HepG2 (cell line): ENCODE results near the gene LRP10. TPM values are rescaled to one million over a fixed set of nuclear protein-coding genes. Genes with fewer than 3 reads are reported as not detected.
A peak's percentile ranks its signal among the peaks of the same experiment; 100 is the strongest.

Source experiments
- BCLAF1 ChIP-seq: fragments of 450-650 bp; IDR thresholded peaks from 2 replicates; pipeline ENCODE4 v1.6.1; 2017; ENCODE audit warnings: mild to moderate bottlenecking
- MAF1 ChIP-seq: sonication (generic); formaldehyde crosslinking; IDR thresholded peaks from 2 replicates; pipeline ENCODE4 v1.5.0; 2020; ENCODE audit warnings: missing genetic modification reagents, borderline replicate concordance
- NCOR1 ChIP-seq: fragments of 200-600 bp; sonication (generic); IDR thresholded peaks from 2 replicates; pipeline ENCODE4 v1.7.0; 2017; ENCODE audit warnings: antibody characterized with exemption, low read length, borderline replicate concordance
- REL ChIP-seq: sonication (generic); formaldehyde crosslinking; conservative IDR thresholded peaks from 2 replicates; pipeline ENCODE4 v1.8.0; 2022; ENCODE audit warnings: mild to moderate bottlenecking, missing genetic modification reagents, moderate library complexity
- SALL2 ChIP-seq: sonication (generic); formaldehyde crosslinking; IDR thresholded peaks from 2 replicates; pipeline ENCODE4 v1.8.1; 2023; ENCODE audit warnings: mild to moderate bottlenecking, missing genetic modification reagents, inconsistent platforms
- SATB2 ChIP-seq: sonication (generic); formaldehyde crosslinking; IDR thresholded peaks from 2 replicates; pipeline ENCODE4 v1.5.0; 2020; ENCODE audit warnings: missing genetic modification reagents
- SIX4 ChIP-seq: sonication (generic); formaldehyde crosslinking; IDR thresholded peaks from 2 replicates; pipeline ENCODE4 v1.4.0; 2020; ENCODE audit warnings: missing genetic modification reagents
- STAT5B ChIP-seq: sonication (generic); formaldehyde crosslinking; IDR thresholded peaks from 2 replicates; pipeline ENCODE4 v1.4.0; 2020; ENCODE audit warnings: missing genetic modification reagents
- ZBTB42 ChIP-seq: sonication (generic); formaldehyde crosslinking; IDR thresholded peaks from 2 replicates; pipeline ENCODE4 v1.5.0; 2020; ENCODE audit warnings: mild to moderate bottlenecking, missing genetic modification reagents
- ZBTB46 ChIP-seq: sonication (generic); formaldehyde crosslinking; IDR thresholded peaks from 2 replicates; pipeline ENCODE4 v1.4.0; 2020; ENCODE audit warnings: mild to moderate bottlenecking, missing genetic modification reagents, borderline replicate concordance
- ZNF160 ChIP-seq: sonication (generic); formaldehyde crosslinking; IDR thresholded peaks from 2 replicates; pipeline ENCODE4 v1.8.0; 2022; ENCODE audit warnings: mild to moderate bottlenecking, inconsistent platforms, missing genetic modification reagents
- ZNF318 ChIP-seq: sonication (generic); formaldehyde crosslinking; IDR thresholded peaks from 2 replicates; pipeline ENCODE4 v1.4.0; 2020; ENCODE audit warnings: mild to moderate bottlenecking, missing genetic modification reagents
- ZNF335 ChIP-seq: sonication (generic); formaldehyde crosslinking; IDR thresholded peaks from 2 replicates; pipeline ENCODE4 v1.4.0; 2020; ENCODE audit warnings: missing genetic modification reagents
- ZNF367 ChIP-seq: sonication (generic); formaldehyde crosslinking; IDR thresholded peaks from 2 replicates; pipeline ENCODE4 v1.4.0; 2020; ENCODE audit warnings: missing genetic modification reagents, borderline replicate concordance
- ZNF552 ChIP-seq: sonication (generic); formaldehyde crosslinking; IDR thresholded peaks from 2 replicates; pipeline ENCODE4 v1.9.0; 2022; ENCODE audit warnings: missing genetic modification reagents, mild to moderate bottlenecking, borderline replicate concordance
- polyA plus RNA-seq, 8 experiments: library from polyadenylated mRNA; depleted of rRNA in 3 of 8; stranded (reverse) in 7 of 8; unstranded in 1 of 8; fragments of >200 nt; fragmentation: Illumina TruSeq in 4 of 8; extraction: Trizol in 4 of 8; gene quantifications; 2 replicates each; pipeline versions ENCODE4 v1.2.1 to v1.2.3, GENCODE V29; 2011 to 2016; ENCODE audit warnings: low read depth in 4 of 8, missing spikeins in 1 of 8, mixed read lengths in 1 of 8; ENCODE audit not compliant: insufficient read depth in 1 of 8
- total RNA-seq, 5 experiments: library from RNA; depleted of rRNA; stranded (reverse); fragments of >200 nt; fragmentation: Illumina TruSeq; extraction: Trizol; gene quantifications; 2 replicates each; pipeline ENCODE4 v1.2.3, GENCODE V29; 2016; ENCODE audit warnings: low read depth in 1 of 5

Gene LRP10
- total and polyA plus RNA-seq, 2 of the 13 experiments (the other 11 are each of a cell fraction or from before 2014, with no cell fraction given): 16.9 to 45.2 TPM

- TF ChIP-seq ZNF318 (peak; percentile 98), SATB2 (CRISPR knock-in tag) (peak; percentile 82), MAF1 (CRISPR knock-in tag) (peak; percentile 100), REL (CRISPR knock-in tag) (peak; percentile 87; the same call in 1 of the 2 replicates), STAT5B (peak; percentile 99), NCOR1 (peak; percentile 77; the same call in 1 of the 2 replicates), ZNF552 (peak; percentile 99), ZBTB42 (peak; percentile 97; the same call in 1 of the 2 replicates), ZBTB46 (CRISPR knock-in tag) (peak; percentile 53; the same call in 1 of the 2 replicates), ZNF160 (CRISPR knock-in tag) (peak; percentile 87; the same call in 1 of the 2 replicates), SIX4 (CRISPR knock-in tag) (peak; percentile 91), SALL2 (peak; percentile 90), ZNF335 (peak; percentile 92), ZNF367 (CRISPR knock-in tag) (no peak; the same call in 1 of the 2 replicates), BCLAF1 (no peak)
Observed at GRCh38 chr14:22929104-22929960, 57.8 kb downstream of the LRP10 start, which contains the start of gene PRMT5 (continued).
